OCI-LY1 (cell line): ENCODE data around the gene LYSMD1.
A peak's percentile ranks its signal among the peaks of the same experiment; 100 is the strongest.

ENCODE experiments used
- H2AFZ ChIP-seq: fragments of 200-600 bp; sonication (generic), shearing (Covaris generic); 2 replicates; pipeline ENCODE4 v1.6.0; 2014; ENCODE audit warnings: antibody characterized with exemption, mild to moderate bottlenecking, low read length
- H3F3A ChIP-seq: fragments of 200-600 bp; sonication (generic), shearing (Covaris generic); 2 replicates; pipeline ENCODE4 v1.6.0; 2014; ENCODE audit warnings: mild to moderate bottlenecking, antibody characterized with exemption, low read length, moderate library complexity; ENCODE audit not compliant: insufficient read depth
- H3K27ac ChIP-seq: fragments of 200-600 bp; sonication (generic); 2 replicates; pipeline ENCODE4 v1.5.1; 2014; ENCODE audit warnings: low read length, mixed run types, mild to moderate bottlenecking, low read depth; ENCODE audit not compliant: poor library complexity, severe bottlenecking
- H3K27me3 ChIP-seq: fragments of 200-600 bp; sonication (generic); 2 replicates; pipeline ENCODE4 v1.6.0; 2014; ENCODE audit warnings: antibody characterized with exemption, mild to moderate bottlenecking, low read length, moderate library complexity; ENCODE audit not compliant: insufficient read depth
- H3K36me3 ChIP-seq: fragments of 200-600 bp; sonication (generic); 2 replicates; pipeline ENCODE4 v1.6.1; 2014; ENCODE audit warnings: mild to moderate bottlenecking, antibody characterized with exemption, low read length, moderate library complexity, mixed read lengths; ENCODE audit not compliant: insufficient read depth
- H3K4me1 ChIP-seq: fragments of 200-600 bp; sonication (generic); 2 replicates; pipeline ENCODE4 v1.5.1; 2014; ENCODE audit warnings: mild to moderate bottlenecking, low read length, moderate library complexity; ENCODE audit not compliant: insufficient read depth, severe bottlenecking
- H3K4me2 ChIP-seq: fragments of 200-600 bp; sonication (generic), shearing (Covaris generic); 2 replicates; pipeline ENCODE4 v1.6.1; 2014; ENCODE audit warnings: low read length
- H3K4me3 ChIP-seq: fragments of 200-600 bp; sonication (generic); 2 replicates; pipeline ENCODE4 v1.5.1; 2014; ENCODE audit warnings: low read length, low read depth, mild to moderate bottlenecking, mixed read lengths; ENCODE audit not compliant: poor library complexity, severe bottlenecking
- H3K79me2 ChIP-seq: fragments of 200-600 bp; shearing (Covaris generic); 2 replicates; pipeline ENCODE4 v1.6.1; 2016; ENCODE audit warnings: mixed run types, low read length, mixed read lengths; ENCODE audit not compliant: insufficient read depth
- H3K9ac ChIP-seq: fragments of 200-600 bp; sonication (generic), shearing (Covaris generic); 2 replicates; pipeline ENCODE4 v1.6.1; 2014; ENCODE audit warnings: mild to moderate bottlenecking, low read length, mixed read lengths
- H3K9me2 ChIP-seq: fragments of 200-600 bp; sonication (generic), shearing (Covaris generic); 2 replicates; pipeline ENCODE4 v1.6.1; 2014; ENCODE audit warnings: low read depth, mild to moderate bottlenecking, low read length, mixed read lengths
- H3K9me3 ChIP-seq: fragments of 200-600 bp; shearing (Covaris generic); 2 replicates; pipeline ENCODE4 v1.6.1; 2014; ENCODE audit warnings: low read length, mixed read lengths
- H4K20me1 ChIP-seq: fragments of 200-600 bp; sonication (generic), shearing (Covaris generic); 2 replicates; pipeline ENCODE4 v1.6.0; 2016; ENCODE audit warnings: mild to moderate bottlenecking, low read length; ENCODE audit not compliant: insufficient read depth
- EZH2 ChIP-seq: fragments of 200-600 bp; sonication (generic), shearing (Covaris generic); IDR thresholded peaks from 2 replicates; pipeline ENCODE4 v1.8.0; 2017; ENCODE audit warnings: borderline replicate concordance, mixed run types, mild to moderate bottlenecking, antibody characterized with exemption, low read length, moderate library complexity, mixed read lengths
- TF ChIP-seq, protein P1 (sequence below): fragments of 200-600 bp; sonication (generic), shearing (Covaris generic); IDR thresholded peaks from 2 replicates; pipeline ENCODE4 v1.5.1; 2017; ENCODE audit warnings: mild to moderate bottlenecking, antibody characterized with exemption, low read length, moderate library complexity, mixed read lengths

Gene LYSMD1, protein sequence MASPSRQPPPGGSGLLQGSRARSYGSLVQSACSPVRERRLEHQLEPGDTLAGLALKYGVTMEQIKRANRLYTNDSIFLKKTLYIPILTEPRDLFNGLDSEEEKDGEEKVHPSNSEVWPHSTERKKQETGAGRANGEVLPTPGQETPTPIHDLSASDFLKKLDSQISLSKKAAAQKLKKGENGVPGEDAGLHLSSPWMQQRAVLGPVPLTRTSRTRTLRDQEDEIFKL

DNA sequence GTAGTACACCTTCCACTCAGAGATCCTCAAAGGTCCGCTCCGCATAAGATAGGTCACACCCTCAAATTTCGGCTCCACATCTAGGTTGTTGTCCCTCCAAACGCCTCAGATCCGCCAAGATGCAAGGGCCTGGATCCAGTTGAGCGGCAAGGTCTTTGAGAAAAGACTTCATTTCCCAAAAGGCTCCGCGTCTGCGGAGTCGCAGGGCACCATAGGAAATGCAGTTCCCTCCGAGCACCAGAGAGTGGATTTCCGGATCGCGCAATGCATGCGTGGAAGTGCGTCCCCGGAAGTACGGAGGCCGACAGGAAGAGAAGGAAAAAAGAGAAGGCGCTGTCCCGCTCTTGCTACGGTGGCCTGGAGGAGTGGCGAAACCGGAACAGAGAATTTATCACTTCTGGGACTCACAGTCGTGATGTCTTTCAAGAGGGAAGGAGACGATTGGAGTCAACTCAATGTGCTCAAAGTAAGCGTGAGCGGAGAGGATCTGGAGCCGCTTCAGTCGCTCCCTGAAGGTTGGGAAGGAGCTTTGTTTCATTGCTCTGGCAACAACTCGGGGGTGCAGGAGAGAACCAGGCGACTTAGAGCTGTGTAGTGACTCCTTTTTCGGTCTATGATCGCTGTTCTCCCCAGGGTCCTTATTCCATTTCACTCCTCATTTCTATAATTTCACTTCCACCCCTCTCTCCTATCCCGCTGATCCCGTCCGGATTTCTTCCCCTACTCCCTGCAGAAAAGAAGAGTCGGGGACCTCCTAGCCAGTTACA, at the start of gene LYSMD1, which contains the start of gene SCNM1:
LYSMD1 (minus strand) TSS at position 165 of the 767 bp plus-strand sequence. CDS start 644 bp downstream, outside the sequence.
SCNM1 (plus strand) TSS at position 407 of the 767 bp plus-strand sequence; CDS start at position 416, 9 bp downstream.
- Histone ChIP-seq H3K79me2 (no peaks in the 10 kb centered on the region; the same call in 1 of the 2 replicates), H3K27ac (peak within 1 kb of the TSS; percentile 10)

DNA sequence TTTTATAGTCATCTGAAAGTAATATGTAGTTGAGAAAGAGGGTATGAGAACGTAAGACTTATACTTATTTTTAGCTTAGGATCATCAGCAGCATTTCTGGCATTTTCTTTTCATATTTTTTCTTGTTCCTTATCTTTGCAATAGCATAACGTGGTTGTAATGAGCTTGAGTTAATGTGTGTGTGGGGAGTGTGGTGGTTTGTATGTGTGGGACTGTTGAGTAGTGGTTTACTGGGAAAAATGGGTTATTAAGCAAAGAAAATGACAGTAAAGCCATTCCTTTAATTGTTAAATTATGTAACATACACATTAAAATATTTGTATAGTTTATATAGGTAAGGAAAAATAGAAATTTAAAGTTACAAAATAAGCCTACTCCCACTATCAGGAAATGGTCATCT, 47.9 kb upstream of the LYSMD1 start:
- Histone ChIP-seq H3F3A (no peaks in the 10 kb centered on the region), H3K9me2 (no peaks in the 10 kb centered on the region), H3K27ac (no peak overlapping the region), H2AFZ (no peak overlapping the region), H3K4me1 (no peaks in the 10 kb centered on the region), H3K9ac (no peak overlapping the region), H3K4me3 (no peak overlapping the region), H3K36me3 (peaks cover 46% of the 10 kb centered on the region), H3K4me2 (no peak overlapping the region), H3K79me2 (peaks cover 57% of the 10 kb centered on the region), H3K9me3 (no peaks in the 10 kb centered on the region), H4K20me1 (no peaks in the 10 kb centered on the region), H3K27me3 (no peaks in the 10 kb centered on the region)
- no peak for TF ChIP-seq EZH2
- TF ChIP-seq, protein P1, sequence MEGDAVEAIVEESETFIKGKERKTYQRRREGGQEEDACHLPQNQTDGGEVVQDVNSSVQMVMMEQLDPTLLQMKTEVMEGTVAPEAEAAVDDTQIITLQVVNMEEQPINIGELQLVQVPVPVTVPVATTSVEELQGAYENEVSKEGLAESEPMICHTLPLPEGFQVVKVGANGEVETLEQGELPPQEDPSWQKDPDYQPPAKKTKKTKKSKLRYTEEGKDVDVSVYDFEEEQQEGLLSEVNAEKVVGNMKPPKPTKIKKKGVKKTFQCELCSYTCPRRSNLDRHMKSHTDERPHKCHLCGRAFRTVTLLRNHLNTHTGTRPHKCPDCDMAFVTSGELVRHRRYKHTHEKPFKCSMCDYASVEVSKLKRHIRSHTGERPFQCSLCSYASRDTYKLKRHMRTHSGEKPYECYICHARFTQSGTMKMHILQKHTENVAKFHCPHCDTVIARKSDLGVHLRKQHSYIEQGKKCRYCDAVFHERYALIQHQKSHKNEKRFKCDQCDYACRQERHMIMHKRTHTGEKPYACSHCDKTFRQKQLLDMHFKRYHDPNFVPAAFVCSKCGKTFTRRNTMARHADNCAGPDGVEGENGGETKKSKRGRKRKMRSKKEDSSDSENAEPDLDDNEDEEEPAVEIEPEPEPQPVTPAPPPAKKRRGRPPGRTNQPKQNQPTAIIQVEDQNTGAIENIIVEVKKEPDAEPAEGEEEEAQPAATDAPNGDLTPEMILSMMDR: no peak

More for the DNA sequence above, at the start of gene LYSMD1, which contains the start of gene SCNM1:
- H3K36me3 ChIP-seq: peaks cover 23% of the 10 kb centered on the region; the same call in 1 of the 2 replicates
- H3K9me3 ChIP-seq: no peaks in the 10 kb centered on the region
- H3K9me2 ChIP-seq: no peaks in the 10 kb centered on the region
- TF ChIP-seq EZH2: no peak
- TF ChIP-seq, protein P1: no peak
- H3K9ac ChIP-seq: peak within 1 kb of the TSS; percentile 82
- no peaks in the 10 kb centered on the region for H3K27me3 ChIP-seq
- peak within 1 kb of the TSS; percentile 50; the same call in 1 of the 2 replicates for H2AFZ ChIP-seq
- peak within 1 kb of the TSS; percentile 76 for H3K4me3 ChIP-seq
- H3K4me2 ChIP-seq: peak within 1 kb of the TSS; percentile 80
- H3F3A ChIP-seq: no peaks in the 10 kb centered on the region
- peaks cover 27% of the 10 kb centered on the region for H3K4me1 ChIP-seq
- no peaks in the 10 kb centered on the region for H4K20me1 ChIP-seq

DNA sequence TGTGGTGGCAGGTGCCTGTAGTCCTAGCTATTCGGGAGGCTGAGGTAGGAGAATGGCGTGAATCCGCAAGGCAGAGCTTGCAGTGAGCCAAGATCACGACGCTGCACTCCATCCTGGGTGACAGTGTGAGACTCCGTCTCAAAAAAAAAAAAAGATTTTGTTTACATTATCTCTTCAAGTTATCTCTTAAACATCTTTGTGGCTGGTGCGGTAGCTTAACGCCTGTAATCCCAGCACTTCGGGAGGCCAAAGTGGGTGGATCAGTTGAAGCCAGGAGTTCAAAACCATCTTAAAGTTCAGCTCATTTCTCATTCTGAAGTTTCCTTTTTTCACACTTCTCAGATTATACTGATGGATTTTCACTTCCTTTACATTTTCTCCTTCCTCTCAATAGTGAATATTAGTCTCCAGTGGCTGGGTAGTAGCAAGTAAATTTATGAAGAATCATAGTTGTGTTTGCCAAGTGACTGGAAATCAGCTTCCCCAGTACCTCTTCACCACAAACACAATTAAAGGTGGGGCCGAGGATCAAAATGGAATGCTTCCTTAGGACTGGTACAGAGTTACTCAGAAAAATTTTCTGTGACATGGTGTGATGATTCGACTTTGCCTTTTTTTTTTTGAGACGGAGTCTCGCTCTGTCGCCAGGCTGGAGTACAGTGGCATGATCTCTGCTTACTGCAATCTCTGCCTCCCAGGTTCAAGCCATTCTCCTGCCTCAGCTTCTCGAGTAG, 46.4 kb upstream of the LYSMD1 start:
- peaks cover 48% of the 10 kb centered on the region for H3K79me2 ChIP-seq
- no peaks in the 10 kb centered on the region for H4K20me1 ChIP-seq
- no peaks in the 10 kb centered on the region for H3K27me3 ChIP-seq
- no peak overlapping the region for H3K4me2 ChIP-seq
- H3F3A ChIP-seq: no peaks in the 10 kb centered on the region
- no peak overlapping the region for H2AFZ ChIP-seq
- H3K9me3 ChIP-seq: no peaks in the 10 kb centered on the region
- no peaks in the 10 kb centered on the region for H3K9me2 ChIP-seq
- H3K36me3 ChIP-seq: peaks cover 54% of the 10 kb centered on the region
- no peak overlapping the region for H3K9ac ChIP-seq
- no peak overlapping the region for H3K27ac ChIP-seq
- H3K4me1 ChIP-seq: no peaks in the 10 kb centered on the region
- TF ChIP-seq EZH2: no peak
- TF ChIP-seq, protein P1: no peak
- no peak overlapping the region for H3K4me3 ChIP-seq
